ENCODE measurements around the gene TIMP2. TPM values are rescaled to one million over a fixed set of nuclear protein-coding genes. Genes with fewer than 3 reads are reported as not detected.

The TIMP2 gene
- total and polyA plus RNA-seq, 2 of the 8 experiments (the other 6 are each of a cell fraction or from before 2014, with no cell fraction given), result 18.2 to 43.3 TPM

- H3K56ac ChIP-seq (replicated peaks; ENCODE audit: insufficient read length, low read depth, low read length), result no peak overlapping the region
- H3K79me2 ChIP-seq (ENCODE audit: control insufficient read depth in 1 of 2, insufficient read depth in 2 of 2, low read length in 2 of 2), result no peaks in the 10 kb centered on the region
- no peak overlapping the region for H2BK5ac ChIP-seq (ENCODE audit: low read depth, low read length)
- H3K23me2 ChIP-seq (ENCODE audit: low read depth, low read length), result no peaks in the 10 kb centered on the region
- H3K27me3 ChIP-seq (replicated peaks in 1 of 4; ENCODE audit: control insufficient read depth in 3 of 4, extremely low read depth in 1 of 4, insufficient read depth in 3 of 4, low read length in 3 of 4), result no peaks in the 10 kb centered on the region
- H2BK15ac ChIP-seq (ENCODE audit: low read length), result no peak overlapping the region
- H3K36me3 ChIP-seq (ENCODE audit: control insufficient read depth in 2 of 4, insufficient read depth in 4 of 4, low read length in 3 of 4), result no peaks in the 10 kb centered on the region; a peak in 1 of 8 replicates
- no peak overlapping the region for H3K27ac ChIP-seq (ENCODE audit: low read depth, low read length)
- no peaks in the 10 kb centered on the region for H3K9me3 ChIP-seq (ENCODE audit: insufficient read depth in 2 of 2, low read depth in 1 of 2, low read length in 1 of 2)
- H4K91ac ChIP-seq (replicated peaks; ENCODE audit: insufficient read length, low read length), result no peak overlapping the region
- no peak overlapping the region for H3K4me3 ChIP-seq (ENCODE audit: extremely low read depth in 1 of 4, insufficient read depth in 2 of 4, low read depth in 3 of 4, low read length in 4 of 4)
- no peaks in the 10 kb centered on the region for H3K79me1 ChIP-seq (ENCODE audit: low read depth, low read length)
- H2BK20ac ChIP-seq (ENCODE audit: low read length), result no peak overlapping the region
- no peak overlapping the region for H3K4me2 ChIP-seq (ENCODE audit: insufficient read depth in 1 of 2, low read depth in 2 of 2, low read length in 2 of 2)
- H3K18ac ChIP-seq (ENCODE audit: extremely low read depth, low read length), result no peak overlapping the region
- POLR2A ChIA-PET (ENCODE audit: partially characterized antibody), result interaction anchor here (2.5 kb wide), 1 partner anchor 14 kb away, joined by 10 read pairs; no protein-coding TSS in a partner anchor
- no peak overlapping the region for H3K9ac ChIP-seq (replicated peaks in 1 of 4; ENCODE audit: extremely low read depth in 1 of 4, low read depth in 3 of 4, low read length in 3 of 4)
- H4K8ac ChIP-seq (ENCODE audit: extremely low read depth, insufficient read depth, low read length), result no peak overlapping the region; the same call in 1 of the 2 replicates
- no peak overlapping the region for H3K23ac ChIP-seq (ENCODE audit: insufficient read length)
- TF ChIP-seq TAF7 (optimal IDR thresholded peaks at IDR 0.05; ENCODE audit: borderline replicate concordance, low read depth, low read length), result no peak
- 94% methylated on average over 22 of the region's 23 CpGs; no CpG with 5 or more reads in 1 of the 2 experiments for WGBS, 2 experiments (ENCODE audit: extremely low coverage in 1 of 2, insufficient coverage in 1 of 2, insufficient read length in 1 of 2, insufficient replicate concordance in 2 of 2, low coverage in 1 of 2, low lambda C conversion rate in 2 of 2, missing lambda C conversion rate in 1 of 2)
- no peak overlapping the region for H3K4ac ChIP-seq (replicated peaks; ENCODE audit: insufficient read length, low read depth, low read length)
- H2BK12ac ChIP-seq (ENCODE audit: low read depth, low read length), result no peak overlapping the region
- H4K20me1 ChIP-seq (replicated peaks in 1 of 2; ENCODE audit: control insufficient read depth in 1 of 2, insufficient read depth in 2 of 2, low read length in 2 of 2), result peaks cover 0 to 3% of the 10 kb centered on the region in 2 experiments
- FAIRE-seq (no peak), DNase-seq (ENCODE audit: low read depth in 1 of 2, low spot score in 2 of 2) (no peak)
- H3K14ac ChIP-seq (ENCODE audit: insufficient read length), result no peak overlapping the region
- no peak overlapping the region for H2AFZ ChIP-seq (ENCODE audit: low read length)
- H3K4me1 ChIP-seq (replicated peaks in 1 of 4; ENCODE audit: control insufficient read depth in 3 of 4, insufficient read depth in 4 of 4, low read length in 3 of 4), result peaks cover 0 to 2% (median 0%) of the 10 kb centered on the region in 4 experiments; a peak in 2 of 7 replicates
- no peak overlapping the region for H4K5ac ChIP-seq (ENCODE audit: insufficient read length, low read depth, low read length)
- no peak overlapping the region for H2AK5ac ChIP-seq (ENCODE audit: low read depth, low read length)
- CTCF ChIA-PET (ENCODE audit: partially characterized antibody), result interaction anchor here (0.9 to 4.2 kb wide), 9 partner anchors 9 to 124 kb away, joined by 3 to 19 read pairs (median 4); no protein-coding TSS in a partner anchor
- H2BK120ac ChIP-seq (replicated peaks; ENCODE audit: low read depth, low read length), result no peak overlapping the region
These were observed 41.9 kb upstream of the TIMP2 start for GRCh38 chr17:78966910-78967600.

Data from H1 (cell line).